HG03108 (cell line): ENCODE measurements around the gene OR5A1.
A peak's percentile ranks its signal among the peaks of the same experiment; 100 is the strongest.
"Not testable (repeated sequence)": the region's sequence is repeated elsewhere in the genome, so short reads cannot be mapped to it uniquely, and the experiment has no call there.

Experiments
- ATAC-seq: cut with Tn5 transposase; IDR thresholded peaks from one replicate; pipeline ENCODE4 v1.9.1; 2021; ENCODE audit warnings: moderate library complexity; ENCODE audit not compliant: unreplicated experiment

The OR5A1 gene

GRCh38 chr11:59436169-59436568 lies at the start of gene OR5A1:
Gene OR5A1 (plus strand): TSS chr11:59436469. CDS start chr11:59443169, 6,700 bp downstream.
- no peak for ATAC-seq

- no peak for ATAC-seq
Observed at GRCh38 chr11:59394186-59394585, 42.1 kb upstream of the OR5A1 start.

GRCh38 chr11:59400461-59401261 lies 35.6 kb upstream of the OR5A1 start:
- no peak for ATAC-seq

- ATAC-seq = no peak
Observed at GRCh38 chr11:59401262-59401552, 35.1 kb upstream of the OR5A1 start.

GRCh38 chr11:59403546-59403945 lies 32.7 kb upstream of the OR5A1 start:
- ATAC-seq = no peak

GRCh38 chr11:59413646-59414045 lies 22.6 kb upstream of the OR5A1 start:
- no peak for ATAC-seq

- ATAC-seq = no peak
Observed at GRCh38 chr11:59415111-59415510, 21.2 kb upstream of the OR5A1 start.

- ATAC-seq = no peak
Observed at GRCh38 chr11:59416613-59417012, 19.7 kb upstream of the OR5A1 start.

GRCh38 chr11:59417023-59417422 lies 19.2 kb upstream of the OR5A1 start:
- ATAC-seq = no peak

GRCh38 chr11:59418156-59418555 lies 18.1 kb upstream of the OR5A1 start:
- ATAC-seq = no peak

GRCh38 chr11:59423835-59424234 lies 12.4 kb upstream of the OR5A1 start:
- ATAC-seq = no peak

GRCh38 chr11:59425131-59425530 lies 11.1 kb upstream of the OR5A1 start:
- ATAC-seq = no peak

GRCh38 chr11:59426361-59427067 lies 9.8 kb upstream of the OR5A1 start, which contains the start of gene OR5A2:
Gene OR5A2 (minus strand): TSS chr11:59426413. CDS start chr11:59422953, 3,460 bp downstream.
- no peak for ATAC-seq

GRCh38 chr11:59427068-59427382 lies 9.2 kb upstream of the OR5A1 start:
- no peak for ATAC-seq

- ATAC-seq = peak; percentile 72
Observed at GRCh38 chr11:59429924-59430516, 6.2 kb upstream of the OR5A1 start.

GRCh38 chr11:59437770-59438169 lies 1.5 kb downstream of the OR5A1 start:
- no peak for ATAC-seq

GRCh38 chr11:59445624-59446023 lies 9.4 kb downstream of the OR5A1 start:
- not testable (repeated sequence) for ATAC-seq

- no peak for ATAC-seq
Observed at GRCh38 chr11:59448484-59448883, 12.2 kb downstream of the OR5A1 start.

GRCh38 chr11:59456661-59457060 lies 20.4 kb downstream of the OR5A1 start, which contains the start of gene OR4D6:
Gene OR4D6 (plus strand): TSS chr11:59456961. CDS start chr11:59456961, 0 bp downstream.
- ATAC-seq = no peak

- no peak for ATAC-seq
Observed at GRCh38 chr11:59459916-59460315, 23.6 kb downstream of the OR5A1 start.

- no peak for ATAC-seq
Observed at GRCh38 chr11:59463190-59463641, 26.9 kb downstream of the OR5A1 start.

- ATAC-seq = no peak
Observed at GRCh38 chr11:59473015-59473414, 36.7 kb downstream of the OR5A1 start, which contains the start of gene OR4D10. Gene OR4D10 (plus strand): TSS chr11:59473315. CDS start chr11:59477430, 4,115 bp downstream.
